GM18873 (cell line): ENCODE data around the gene CCT2.

Experiments
- ATAC-seq: cut with Tn5 transposase; IDR thresholded peaks from one replicate; pipeline ENCODE4 v1.9.1; 2021; ENCODE audit warnings: mild to moderate bottlenecking, moderate library complexity, moderate number of reproducible peaks; ENCODE audit not compliant: unreplicated experiment, low FRiP score

CCT2 gene

GRCh38 chr12:69633061-69633460 lies 47.8 kb downstream of the CCT2 start:
- ATAC-seq = no peak

DNA sequence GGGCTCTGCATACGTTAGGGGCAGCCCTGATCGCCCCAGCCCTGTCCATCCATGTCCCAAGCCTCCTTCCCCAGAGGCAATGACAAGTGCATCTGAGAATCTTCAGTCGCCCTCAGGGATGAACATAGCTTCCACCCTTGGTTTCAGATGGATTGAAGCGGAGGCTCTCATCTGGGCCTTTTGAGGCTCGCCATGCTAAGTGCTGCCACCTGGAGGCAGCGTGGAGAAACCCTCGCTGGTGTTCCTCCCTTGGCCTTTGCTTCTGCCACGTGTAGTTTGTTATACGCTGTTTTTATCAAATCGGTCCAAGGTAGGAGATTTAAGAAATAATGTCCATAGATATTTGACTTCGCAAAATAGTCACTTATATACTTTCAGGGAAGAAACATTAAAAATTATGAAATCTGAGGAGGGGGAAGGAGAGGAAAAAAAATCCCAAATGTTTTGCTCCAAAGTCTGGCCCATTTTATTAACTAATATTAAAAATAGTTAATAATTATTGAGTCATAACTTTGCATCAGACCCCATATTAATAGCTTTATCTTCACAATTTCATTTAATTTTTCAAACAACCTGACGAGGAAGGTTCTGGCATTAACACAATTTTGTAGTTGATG lies 54.2 kb downstream of the CCT2 start:
- peak; percentile 69 for ATAC-seq

DNA sequence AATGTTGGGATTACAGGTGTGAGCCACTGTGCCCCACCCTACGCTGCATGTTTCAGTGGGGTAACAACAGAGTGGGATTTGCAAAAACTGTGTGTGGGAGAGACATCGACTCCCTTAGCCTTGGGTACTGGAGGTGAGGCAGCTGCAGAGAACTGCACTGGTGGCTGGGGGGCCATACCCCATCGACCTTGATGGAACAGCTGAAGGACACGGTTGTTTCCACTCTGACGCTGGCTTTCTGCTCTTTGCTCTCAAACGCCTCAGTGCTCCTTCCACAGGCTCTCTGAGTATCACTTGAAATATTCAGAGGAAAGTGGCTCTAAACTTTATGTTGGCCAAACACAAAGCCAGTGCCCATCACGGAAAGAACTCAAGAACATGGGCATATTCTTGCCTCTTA lies 56.3 kb downstream of the CCT2 start:
- ATAC-seq = no peak

DNA sequence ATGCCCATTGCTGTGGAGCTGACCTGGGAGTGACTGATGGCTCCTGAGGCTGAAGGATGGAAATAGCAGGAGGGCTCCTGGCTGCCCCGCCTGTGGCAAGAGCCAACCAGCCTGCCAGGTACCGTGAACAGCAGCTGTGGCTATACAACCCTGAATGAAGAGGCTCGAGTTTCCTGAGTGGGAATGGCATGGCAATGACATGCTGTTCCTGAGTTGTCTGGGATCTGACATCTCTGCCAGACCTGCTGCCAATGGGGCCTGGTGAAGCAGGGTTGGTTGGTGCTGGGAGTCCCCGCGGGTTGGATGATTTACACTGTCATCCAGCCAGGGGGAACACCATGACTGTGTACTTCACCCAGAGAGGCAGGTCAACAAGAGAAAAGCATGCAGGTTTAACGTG lies 57.3 kb downstream of the CCT2 start:
- no peak for ATAC-seq

DNA sequence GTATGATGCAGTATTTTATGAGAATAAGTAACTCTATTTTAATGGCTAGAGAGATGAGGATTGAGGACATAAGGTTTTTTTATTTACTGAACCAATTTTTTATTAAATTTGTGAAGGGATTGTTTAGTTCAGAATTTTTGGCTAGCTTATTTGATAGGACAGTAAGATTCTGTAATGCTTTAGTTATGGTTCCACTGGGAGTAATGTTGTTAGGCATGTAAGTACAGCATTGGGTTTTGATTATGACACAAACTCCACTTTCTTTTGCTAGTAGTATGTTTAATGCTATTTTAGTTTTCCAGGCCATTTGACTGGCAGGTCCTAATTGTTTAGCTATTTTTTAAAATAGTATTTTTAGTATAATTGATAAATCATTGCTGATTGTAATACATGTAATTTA lies 59.3 kb downstream of the CCT2 start:
- no peak for ATAC-seq

- ATAC-seq = no peak
These were observed 59.8 kb downstream of the CCT2 start for GRCh38 chr12:69645031-69645430.

- no peak for ATAC-seq
These were observed 61.9 kb downstream of the CCT2 start for GRCh38 chr12:69647178-69647577.

DNA sequence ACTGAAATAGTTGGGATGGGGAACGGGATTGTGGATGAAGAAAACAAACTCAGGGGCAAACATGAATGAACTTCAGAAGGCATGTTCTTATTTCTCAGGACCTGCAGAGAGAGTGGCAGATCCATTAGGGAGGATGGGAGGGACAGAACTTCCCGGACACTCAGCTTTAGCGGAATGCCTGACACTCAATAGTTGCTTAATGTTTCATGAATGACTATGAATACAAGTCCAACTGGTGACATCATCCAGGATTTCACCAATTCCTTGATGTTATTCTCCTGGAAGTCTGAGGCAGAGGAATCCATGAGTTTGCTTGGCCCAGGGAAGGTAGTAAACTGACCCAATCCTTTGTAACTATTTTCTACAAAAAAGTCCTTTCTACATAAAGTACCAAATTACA lies 63.2 kb downstream of the CCT2 start:
- no peak for ATAC-seq

DNA sequence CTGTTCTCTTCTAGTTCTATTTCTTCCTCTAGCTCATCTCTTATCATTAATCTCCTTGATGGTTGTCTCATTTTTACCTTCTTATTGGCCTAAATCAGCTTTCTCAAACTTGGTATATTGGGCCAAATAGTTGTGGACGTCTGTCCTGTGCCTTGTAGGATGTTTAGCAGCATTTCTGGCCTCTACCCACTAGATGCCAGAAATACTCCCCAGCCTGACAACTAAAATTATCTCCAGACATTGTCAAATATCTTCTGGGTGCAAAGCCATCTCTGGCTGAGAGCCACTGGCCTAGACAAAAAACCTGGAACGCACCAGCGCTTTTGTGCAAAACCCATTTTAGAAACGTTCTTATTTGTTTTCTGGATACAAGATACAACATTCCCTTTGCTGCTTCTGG lies 64.3 kb downstream of the CCT2 start:
- no peak for ATAC-seq
